Measurements from ENCODE around the gene CRYGN. TPM values are rescaled to one million over a fixed set of nuclear protein-coding genes. Genes with fewer than 3 reads are reported as not detected.

The CRYGN gene
- total RNA-seq, 4 donors from 2014 or later = 0.19 TPM; not detected in 3

DNA sequence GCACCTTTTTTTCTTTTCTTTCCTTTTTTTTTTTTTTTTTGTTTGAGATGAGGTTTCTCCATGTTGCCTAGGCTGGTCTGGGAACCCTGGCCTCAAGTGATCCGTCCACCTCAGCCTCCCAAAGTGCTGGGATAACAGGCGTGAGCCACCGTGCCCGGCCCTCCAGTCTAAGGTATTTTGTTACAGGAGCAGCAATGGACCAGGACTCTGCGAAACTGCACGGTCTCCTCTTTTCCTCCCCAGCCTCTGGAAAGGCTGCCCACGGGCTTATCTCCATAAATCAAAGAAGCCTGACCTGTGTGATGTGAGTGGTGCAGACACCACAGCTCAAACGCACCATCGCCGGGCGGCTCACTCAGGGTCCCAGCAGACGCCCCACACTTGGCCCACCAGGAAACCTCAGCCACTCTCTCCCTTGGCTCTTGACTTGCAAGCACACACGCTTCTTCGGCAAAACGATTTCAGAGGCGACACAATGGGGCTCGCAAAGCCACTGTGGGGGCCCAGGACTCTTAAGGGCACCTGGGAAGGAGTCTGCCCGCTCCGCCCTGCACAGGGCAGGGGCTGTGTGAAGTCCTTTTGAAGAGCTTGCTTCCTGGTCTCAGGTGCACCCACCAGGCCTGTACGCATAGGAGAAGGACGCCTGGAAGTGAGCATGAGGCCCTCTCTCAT lies 50.7 kb downstream of the CRYGN start:
- no peaks in the 10 kb centered on the region for H3K36me3 ChIP-seq
- no peaks in the 10 kb centered on the region for H3K9me3 ChIP-seq
- no peak for TF ChIP-seq POLR2A (IDR thresholded peaks at IDR 0.05)
- TF ChIP-seq, protein P1, sequence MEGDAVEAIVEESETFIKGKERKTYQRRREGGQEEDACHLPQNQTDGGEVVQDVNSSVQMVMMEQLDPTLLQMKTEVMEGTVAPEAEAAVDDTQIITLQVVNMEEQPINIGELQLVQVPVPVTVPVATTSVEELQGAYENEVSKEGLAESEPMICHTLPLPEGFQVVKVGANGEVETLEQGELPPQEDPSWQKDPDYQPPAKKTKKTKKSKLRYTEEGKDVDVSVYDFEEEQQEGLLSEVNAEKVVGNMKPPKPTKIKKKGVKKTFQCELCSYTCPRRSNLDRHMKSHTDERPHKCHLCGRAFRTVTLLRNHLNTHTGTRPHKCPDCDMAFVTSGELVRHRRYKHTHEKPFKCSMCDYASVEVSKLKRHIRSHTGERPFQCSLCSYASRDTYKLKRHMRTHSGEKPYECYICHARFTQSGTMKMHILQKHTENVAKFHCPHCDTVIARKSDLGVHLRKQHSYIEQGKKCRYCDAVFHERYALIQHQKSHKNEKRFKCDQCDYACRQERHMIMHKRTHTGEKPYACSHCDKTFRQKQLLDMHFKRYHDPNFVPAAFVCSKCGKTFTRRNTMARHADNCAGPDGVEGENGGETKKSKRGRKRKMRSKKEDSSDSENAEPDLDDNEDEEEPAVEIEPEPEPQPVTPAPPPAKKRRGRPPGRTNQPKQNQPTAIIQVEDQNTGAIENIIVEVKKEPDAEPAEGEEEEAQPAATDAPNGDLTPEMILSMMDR (IDR thresholded peaks at IDR 0.05) = no peak
- WGBS, 2 donors = 76 to 84% methylated on average over 6 to 13 of the region's 21 CpGs
- H3K27me3 ChIP-seq = peaks cover 0 to 57% (median 0%) of the 10 kb centered on the region in 4 donors
- intact Hi-C loops (cut with DNase I) = no loop called here
- no peak overlapping the region for H3K27ac ChIP-seq
- no peaks in the 10 kb centered on the region for H3K4me1 ChIP-seq
- no peak for DNase-seq
- no peak overlapping the region for H3K4me3 ChIP-seq

DNA sequence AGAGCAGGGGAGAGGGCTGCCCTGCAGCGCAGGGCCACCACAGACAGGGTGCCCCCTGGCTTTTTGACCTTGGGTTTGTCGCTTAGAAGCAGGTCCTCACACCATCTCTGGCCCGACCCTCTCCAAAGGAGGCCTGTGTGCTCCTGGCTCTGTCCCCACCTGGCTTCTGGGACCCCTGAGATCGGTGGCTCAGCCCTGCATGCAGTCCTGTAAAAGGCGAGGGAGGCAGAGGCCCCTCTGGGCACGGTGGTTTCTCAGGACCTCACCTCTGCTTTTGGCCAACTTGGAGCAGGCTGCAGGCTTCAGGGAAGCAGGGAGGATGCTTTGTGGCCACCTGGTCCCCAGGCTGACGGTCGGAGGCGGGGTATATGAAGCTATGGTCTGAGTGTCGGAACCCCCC lies 51.5 kb downstream of the CRYGN start:
- DNase-seq = no peak
- Histone ChIP-seq H3K27me3 (peaks cover 0 to 56% (median 0%) of the 10 kb centered on the region in 4 donors), H3K4me3 (no peak overlapping the region), H3K9me3 (no peaks in the 10 kb centered on the region), H3K36me3 (no peaks in the 10 kb centered on the region), H3K4me1 (no peaks in the 10 kb centered on the region), H3K27ac (no peak overlapping the region)
- 100% methylated on average over 1 of the region's 10 CpGs; no CpG with 5 or more reads in 1 of the 2 donors for WGBS, 2 donors
- intact Hi-C loops (cut with DNase I) = no loop called here
- no peak for TF ChIP-seq POLR2A (IDR thresholded peaks at IDR 0.05)
- TF ChIP-seq, protein P1 (IDR thresholded peaks at IDR 0.05) = no peak

DNA sequence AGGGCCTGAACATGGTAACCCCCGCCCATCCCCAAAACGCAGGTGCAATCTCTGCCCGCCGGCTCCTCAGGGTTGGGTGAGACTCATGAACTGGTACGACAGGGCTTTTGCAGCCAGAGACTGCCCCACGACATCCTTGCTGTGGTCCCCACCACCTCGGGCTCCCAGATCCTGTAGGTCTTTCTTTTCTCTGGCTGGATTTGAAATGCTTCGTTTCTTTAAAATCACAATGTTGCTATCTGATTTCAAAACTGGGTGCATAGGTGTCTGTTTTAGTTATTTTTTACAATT lies 52.0 kb downstream of the CRYGN start:
- Histone ChIP-seq H3K9me3 (no peaks in the 10 kb centered on the region), H3K36me3 (no peaks in the 10 kb centered on the region), H3K4me1 (no peaks in the 10 kb centered on the region), H3K27me3 (peaks cover 0 to 56% (median 0%) of the 10 kb centered on the region in 4 donors), H3K27ac (no peak overlapping the region), H3K4me3 (no peak overlapping the region)
- TF ChIP-seq POLR2A (IDR thresholded peaks at IDR 0.05) = no peak
- TF ChIP-seq, protein P1 (IDR thresholded peaks at IDR 0.05) = no peak
- WGBS, 2 donors = 87 to 88% methylated on average over 6 to 8 of the region's 8 CpGs
- intact Hi-C loops (cut with DNase I) = no loop called here
- no peak for DNase-seq

DNA sequence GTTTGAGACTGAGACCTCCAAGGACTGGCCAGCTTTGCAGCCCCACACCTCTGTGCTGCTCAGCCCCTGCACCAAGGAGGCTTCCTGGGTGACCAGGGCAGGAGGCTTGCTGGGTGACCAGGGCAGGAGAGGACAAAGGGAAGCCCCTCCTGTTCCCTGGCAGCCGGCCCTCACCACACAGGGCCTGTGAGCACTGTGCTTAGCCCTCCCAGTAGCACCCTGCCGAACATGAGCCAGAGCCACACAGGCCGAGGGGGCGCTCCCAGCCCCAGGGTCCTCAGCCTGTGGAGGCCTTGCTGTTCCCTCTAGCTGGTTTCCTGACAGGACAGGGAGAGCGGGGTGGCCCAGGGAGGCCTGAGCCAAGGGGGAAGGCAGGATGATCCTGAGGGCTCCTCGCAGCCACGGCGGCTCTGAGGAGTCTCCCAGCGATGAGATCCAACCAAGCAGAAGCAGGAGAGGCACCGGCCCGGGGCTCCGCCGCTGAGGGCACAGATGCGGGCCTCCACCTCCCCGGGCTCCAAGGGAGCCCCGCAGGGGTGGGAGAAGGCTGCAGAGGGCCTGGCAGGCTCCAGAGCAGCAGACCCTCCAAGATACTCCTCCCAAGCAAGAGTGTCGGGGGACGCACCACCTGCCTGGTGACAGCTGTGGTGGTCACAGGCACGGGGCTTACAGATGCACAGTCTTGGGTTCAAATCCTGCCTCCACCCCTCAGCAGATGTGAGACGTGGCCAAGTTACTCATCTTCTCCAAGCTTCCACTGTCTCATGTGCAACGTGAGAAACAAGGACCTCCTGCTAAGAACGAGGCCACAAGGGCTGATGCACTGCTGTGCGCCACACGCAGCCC lies 52.6 kb downstream of the CRYGN start:
- no peak overlapping the region for H3K27ac ChIP-seq
- TF ChIP-seq, protein P1 (IDR thresholded peaks at IDR 0.05) = no peak
- no peak for TF ChIP-seq POLR2A (IDR thresholded peaks at IDR 0.05)
- H3K4me1 ChIP-seq = peaks cover 0 to 2% (median 0%) of the 10 kb centered on the region in 3 donors
- peaks cover 0 to 56% (median 3%) of the 10 kb centered on the region in 4 donors for H3K27me3 ChIP-seq
- H3K4me3 ChIP-seq = no peak overlapping the region
- H3K36me3 ChIP-seq = no peaks in the 10 kb centered on the region
- intact Hi-C loops (cut with DNase I) = no loop called here
- no peaks in the 10 kb centered on the region for H3K9me3 ChIP-seq
- no peak for DNase-seq
- 65 to 71% methylated on average over 5 to 6 of the region's 24 CpGs for WGBS, 2 donors

Measured in esophagus squamous epithelium (tissue), 5 donors.